Glomerular endothelial cell (primary cell): Measurements from ENCODE around the gene SNCG. TPM values are rescaled to one million over a fixed set of nuclear protein-coding genes. Genes with fewer than 3 reads are reported as not detected.
A peak's percentile ranks its signal among the peaks of the same experiment; 100 is the strongest.
"Not testable (repeated sequence)": the region's sequence is repeated elsewhere in the genome, so short reads cannot be mapped to it uniquely, and the experiment has no call there.

Source experiments
- DNase-seq: peaks from one replicate; pipeline ENCODE4 v3.0.0-alpha.2; 2011; ENCODE audit warnings: low read depth, low spot score; ENCODE audit errors: extremely low read depth
- total RNA-seq: library from RNA; depleted of rRNA; stranded (reverse); fragments of >200 nt; gene quantifications from 2 replicates; pipeline ENCODE4 v1.2.3, GENCODE V29; 2015

The SNCG gene
- total RNA-seq, 1 donor from 2014 or later, result 42.3 TPM

DNA sequence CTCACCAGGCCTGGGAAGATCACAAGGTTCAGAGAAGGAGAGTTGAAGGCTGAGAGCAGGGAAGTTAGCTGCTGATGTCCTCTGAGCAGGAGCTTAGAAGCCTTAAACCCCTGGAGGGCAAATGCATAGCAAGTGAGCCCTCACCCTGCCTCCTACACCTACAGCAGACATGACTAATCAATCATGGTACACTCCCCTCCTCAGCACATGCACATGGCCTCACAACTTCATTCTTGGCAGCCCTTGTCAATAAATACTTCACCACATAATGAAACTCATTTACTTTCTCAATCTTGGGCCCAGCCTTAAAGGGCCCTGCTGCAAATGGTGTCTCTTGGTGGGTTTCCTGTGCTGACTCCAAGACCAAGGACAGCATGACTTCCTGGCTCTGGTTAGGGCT lies 13.9 kb upstream of the SNCG start:
- no peak for DNase-seq

DNA sequence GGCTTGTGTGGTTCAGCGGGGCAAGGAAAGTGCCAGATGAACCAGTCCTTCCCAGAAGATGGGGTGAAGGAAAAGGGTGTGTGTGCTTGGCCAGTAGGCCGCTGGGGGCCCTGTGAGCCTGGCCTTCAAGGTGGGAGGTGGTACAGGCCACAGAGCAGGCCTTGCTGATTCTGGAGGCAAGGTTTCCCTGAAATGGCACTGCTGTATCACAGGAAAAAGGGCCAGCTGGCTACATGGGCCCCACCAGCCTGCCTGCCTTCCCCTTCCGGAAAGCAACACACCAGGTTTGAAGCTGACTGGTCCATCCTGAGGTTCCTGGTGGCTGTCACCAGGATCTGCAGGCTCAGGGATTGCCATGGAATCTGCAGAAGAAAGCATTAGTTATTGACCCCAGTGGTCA lies 13.5 kb upstream of the SNCG start:
- DNase-seq, result no peak

DNA sequence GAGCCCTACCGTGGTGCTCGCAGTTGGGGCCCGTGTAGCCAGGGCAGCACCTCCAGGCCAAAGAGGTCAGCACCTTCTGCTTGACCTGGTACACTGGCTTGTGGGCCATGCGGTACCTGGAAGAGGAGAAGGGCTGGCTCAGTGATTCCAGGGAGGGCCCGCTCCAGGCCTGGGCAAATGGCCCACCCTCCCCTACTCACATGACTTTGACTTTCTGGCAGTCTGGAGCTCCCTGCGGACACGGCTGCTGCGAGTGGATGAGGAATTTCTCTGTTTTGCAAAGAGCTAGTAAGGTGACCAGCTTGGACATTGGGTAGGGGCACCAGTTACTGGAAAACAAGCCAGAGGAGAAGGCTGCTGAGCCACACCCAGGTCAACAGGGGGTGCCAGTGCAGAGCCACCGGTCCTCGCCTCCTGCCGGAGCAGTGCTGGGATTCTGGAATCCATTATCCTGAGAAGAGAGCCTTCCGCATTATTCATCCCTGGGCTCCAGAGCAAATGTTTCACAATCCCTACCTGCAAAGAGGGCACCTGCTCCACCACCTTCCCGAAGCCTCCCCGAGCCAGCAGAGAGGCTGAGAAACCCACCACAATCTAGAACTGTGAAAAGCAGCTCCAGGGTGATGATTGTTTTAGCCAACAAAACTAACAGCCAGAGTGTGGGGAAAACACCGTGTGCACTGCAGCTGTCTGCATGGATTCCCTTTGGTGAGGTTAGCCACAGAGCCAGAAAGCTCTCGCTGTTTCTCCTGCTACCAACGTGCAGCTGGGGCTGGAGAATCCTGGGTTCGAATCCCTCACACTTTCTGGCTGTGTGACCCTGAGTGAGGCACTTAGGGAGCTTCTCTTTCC lies 12.8 kb upstream of the SNCG start:
- DNase-seq, result no peak

DNA sequence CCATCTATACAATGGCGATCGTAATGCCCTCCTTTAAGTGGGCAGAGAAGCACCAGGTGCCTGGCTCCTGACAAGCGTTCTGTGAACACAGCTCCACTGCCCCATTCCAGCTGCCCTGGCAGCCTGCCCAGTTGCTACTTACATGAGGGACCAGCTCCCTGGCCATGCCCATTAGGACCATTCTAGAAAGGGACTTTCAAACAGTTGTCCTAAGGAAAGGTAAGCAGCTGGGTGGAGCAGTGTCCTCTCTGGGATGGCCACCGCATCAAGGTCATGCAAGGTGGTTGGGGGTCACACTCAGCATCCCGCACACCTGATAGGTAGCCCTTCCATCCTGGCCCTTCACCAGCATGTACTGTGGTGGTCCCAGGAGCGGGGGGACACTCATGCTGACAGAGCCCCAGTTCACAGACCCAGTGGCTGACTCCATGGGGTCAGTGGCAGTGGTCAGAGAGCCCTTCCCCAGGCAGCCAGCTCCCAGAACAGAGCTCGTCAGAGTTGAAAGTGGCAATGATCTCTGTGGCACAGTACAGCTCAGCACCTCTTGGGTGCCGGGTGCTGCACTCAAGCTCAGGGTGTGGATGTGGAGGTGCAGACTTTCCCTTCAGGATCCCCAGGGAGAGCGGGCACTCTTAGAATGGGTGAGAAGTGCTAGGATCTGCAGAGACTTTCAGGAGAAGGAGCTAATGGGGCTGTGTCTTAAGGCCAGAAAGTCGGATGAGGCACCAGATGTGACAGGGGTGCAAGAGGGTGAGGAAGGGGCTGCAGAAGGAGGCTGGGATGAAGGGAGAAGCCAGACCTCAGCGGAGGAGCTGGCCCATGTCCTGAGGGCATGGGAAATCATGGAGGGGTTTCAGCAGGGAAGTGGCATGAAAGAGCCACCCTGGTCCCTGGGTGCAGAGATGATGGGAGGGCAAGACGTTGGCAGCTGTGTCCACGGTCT lies 11.9 kb upstream of the SNCG start:
- DNase-seq, result no peak

DNA sequence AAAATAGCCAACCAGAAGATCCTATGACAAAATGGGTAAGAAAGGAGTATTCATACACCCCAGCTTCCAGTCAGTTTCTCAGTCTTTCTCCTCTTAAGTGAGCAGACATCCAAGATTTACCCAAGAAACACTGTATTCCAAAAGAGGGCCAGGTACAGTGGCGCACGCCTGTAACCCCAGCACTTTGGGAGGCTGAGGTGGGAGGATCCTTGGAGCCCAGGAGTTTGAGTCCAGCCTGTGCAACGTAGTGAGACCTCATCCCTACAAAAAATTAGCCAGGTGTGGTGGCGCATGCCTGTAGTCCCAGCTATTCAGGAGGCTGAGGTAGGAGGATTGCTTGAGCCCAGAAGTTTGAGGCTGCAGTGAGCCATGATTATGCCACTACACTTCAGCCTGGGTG lies 10.6 kb upstream of the SNCG start:
- not testable (repeated sequence) for DNase-seq

DNA sequence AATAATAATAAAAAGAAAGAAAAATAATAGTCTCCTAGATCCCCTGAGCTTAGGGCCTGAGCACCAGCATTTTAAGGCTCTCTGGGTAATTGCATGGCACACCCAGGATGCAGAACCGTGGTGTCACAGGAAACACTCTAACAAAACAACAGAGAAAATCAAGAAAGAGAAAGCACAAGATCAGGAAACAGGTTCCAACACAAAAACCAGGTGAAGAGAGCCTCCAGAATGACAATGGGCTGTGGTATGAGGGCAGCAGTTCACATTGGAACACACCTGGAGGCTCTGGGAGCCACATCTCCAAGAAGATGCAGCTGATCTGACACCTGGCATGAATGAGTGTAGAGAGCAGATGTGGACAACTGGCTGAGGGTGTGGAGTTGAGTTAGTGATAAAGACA lies 8.1 kb upstream of the SNCG start:
- DNase-seq, result no peak

DNA sequence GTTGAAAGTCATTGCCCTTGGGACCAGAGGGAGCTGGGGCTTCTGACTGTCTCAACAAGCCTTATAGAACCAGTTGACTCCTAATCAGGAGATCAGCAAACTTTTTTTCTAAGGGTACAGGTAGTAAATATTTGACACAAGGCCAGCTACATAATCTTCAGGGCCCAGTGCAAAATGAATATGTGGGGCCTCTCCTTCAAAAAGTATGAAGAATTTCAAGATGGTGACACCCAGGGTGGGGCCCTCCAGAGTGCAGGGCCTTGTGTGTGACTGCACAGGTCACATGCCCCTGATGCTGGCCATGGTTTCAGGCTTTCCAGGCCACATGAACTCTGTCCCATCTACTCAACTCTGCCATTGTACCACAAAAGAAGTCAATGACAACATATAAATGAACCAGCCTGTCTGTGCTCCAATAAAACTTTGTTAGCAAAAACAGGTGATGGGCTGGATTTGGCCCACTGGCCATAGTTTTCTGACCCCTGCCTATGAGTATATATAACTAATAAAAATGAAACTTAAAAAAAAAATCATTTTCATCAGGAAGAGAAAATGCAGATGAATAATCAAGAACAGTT lies 7.1 kb upstream of the SNCG start:
- DNase-seq, result no peak

DNA sequence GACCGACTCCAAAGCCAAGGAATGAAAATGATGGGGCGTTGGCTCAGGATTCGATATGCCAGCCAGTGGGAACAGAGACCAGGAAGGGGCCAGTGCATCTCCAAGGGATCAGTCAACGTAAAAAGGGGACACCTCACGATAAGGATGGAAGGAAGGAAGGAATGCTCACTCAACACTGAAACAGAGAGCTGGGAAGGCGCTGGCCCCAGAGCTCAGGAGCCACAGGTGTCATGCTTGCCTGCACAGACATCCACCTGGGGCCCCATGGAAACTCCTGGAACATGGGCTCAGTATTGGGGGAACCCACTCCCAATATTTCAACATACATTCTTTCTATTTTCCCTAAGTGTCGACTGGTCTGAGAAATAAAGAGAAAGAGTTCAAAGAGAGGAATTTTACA lies 6.3 kb upstream of the SNCG start:
- no peak for DNase-seq

DNA sequence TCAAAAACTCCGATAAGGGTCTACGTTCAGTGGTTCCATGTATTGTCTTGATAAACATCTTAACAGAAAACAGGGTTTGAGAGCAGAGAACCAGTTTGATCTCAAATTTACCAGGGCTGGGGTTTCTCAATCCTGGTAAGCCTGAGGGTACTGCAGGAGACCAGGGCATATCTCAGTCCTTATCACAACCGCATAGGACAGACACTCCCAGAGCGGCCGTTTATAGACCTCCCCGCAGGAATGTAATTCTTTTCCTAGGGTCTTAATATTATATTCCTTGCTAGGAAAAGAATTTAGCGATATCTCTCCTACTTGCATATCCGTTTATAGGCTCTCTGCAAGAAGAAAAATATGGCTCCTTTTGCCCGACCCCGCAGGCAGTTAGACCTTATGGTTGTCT lies 5.7 kb upstream of the SNCG start:
- DNase-seq, result not testable (repeated sequence)

DNA sequence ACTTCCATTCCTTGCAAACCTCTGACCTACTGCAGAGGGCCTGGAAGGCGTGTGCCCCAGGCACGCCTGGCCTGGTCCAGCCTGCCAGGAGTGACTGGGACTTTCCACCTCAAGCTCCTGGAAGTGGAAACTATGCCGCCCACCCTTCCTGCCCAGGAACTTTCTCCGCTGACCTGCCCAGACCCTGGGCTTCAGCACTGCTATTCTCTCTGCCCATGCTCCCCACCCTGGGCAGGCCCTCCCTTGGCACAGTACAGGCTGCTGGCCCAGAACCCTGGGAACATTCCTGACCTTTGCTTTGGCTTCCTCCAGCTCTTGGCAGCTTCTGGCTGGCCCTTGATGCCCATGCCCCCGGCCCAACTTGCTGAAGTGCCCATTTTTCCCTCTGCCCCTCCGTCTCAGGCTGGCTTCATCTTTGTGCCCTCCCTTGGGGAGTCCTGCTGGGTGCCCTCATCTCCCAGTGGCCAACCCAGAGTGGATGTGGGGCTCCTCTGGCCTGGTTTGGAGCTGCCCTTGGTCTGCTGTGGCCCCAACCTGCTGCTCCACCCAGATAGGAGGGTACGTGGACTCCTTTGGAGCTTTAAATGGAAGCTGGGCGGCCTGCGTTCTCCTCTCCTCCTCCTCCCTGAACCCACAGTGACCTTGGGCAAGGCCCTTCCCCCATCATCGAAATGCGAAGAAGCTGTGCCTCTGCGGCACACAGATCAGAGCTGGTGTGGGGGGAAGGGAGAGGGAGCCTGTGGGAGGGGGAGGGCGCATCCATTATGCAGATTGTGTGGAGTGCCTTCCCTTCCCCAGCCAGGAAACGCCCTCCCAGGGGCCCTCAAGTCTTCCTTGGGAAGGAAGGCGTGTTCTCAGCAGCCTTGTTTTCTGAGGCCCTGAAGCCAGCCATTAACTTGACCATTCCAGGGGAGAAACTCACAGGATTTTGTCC lies 4.4 kb upstream of the SNCG start:
- DNase-seq, result no peak

DNA sequence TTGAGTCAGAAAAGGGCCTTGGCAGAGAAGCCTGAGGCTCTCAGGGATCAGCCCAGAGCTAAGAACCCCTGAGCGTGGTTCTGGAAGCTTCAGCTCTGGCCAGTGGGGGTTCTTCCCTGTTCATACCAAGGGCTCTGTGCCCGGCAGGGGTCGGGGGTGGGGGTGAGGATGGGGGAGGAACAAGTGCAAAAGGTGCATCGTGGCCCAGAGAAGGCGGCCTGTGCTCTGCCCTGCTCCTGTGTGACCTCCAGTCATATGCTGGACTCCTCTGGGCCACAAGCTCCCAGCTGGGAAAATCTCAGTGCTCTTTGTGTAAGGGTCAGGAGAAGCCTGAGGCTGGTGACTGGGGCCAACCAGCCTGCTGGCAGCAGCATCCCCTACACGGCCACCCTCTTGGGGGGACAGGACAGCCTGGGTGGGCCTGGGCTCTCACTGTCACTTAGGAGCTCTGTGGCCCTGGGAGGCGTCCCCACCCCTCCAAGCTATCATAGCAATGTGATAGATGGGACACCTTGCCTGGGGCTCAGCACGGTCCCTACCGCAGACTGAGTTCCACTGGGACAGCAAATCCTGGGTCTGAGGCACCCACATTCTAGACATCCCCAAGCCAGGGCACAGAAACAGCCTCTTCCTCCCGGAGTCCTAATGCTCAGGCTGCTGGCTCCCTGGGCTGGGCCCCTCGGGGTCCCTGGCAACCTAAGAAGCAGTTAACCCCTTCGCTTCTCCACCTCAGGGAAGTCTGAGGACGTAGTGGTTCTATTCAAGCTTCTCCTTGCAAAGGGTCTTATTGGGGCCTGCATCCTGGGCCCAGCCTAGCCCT lies 3.5 kb upstream of the SNCG start:
- DNase-seq, result no peak

DNA sequence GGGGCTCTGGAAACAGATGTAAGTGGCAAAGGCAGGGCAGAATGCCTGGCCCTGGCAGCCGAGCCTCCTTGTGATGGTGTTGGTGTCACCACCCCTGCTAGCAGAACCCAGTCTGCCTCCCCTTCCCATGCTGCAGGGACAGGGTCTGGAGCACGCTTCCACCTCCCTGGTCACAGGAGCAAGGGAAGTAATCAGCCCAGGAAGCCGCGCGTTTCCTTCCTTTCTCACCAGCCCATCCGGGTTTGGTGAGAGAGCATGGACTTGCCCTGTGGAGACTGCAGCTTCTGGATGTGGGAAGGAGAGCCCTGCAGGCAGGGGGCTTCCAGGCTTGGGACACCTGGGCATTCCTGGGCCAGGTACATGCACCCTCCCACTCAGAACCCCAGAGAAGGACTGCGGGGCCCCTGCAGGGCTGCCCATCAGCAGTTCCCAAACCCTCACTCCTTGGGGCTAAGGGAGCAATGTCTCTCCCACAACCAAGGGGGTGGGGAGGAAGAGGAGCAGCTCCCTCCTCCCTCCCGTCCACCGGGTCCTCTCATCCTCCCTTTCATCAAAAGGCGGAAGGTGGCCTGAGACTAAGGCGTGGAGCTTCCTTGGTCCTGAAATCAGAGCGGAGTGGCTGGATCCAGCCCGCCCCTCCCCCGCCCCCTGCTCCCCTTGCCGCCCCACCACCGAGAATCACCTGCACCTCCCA lies 2.8 kb upstream of the SNCG start:
- no peak for DNase-seq

DNA sequence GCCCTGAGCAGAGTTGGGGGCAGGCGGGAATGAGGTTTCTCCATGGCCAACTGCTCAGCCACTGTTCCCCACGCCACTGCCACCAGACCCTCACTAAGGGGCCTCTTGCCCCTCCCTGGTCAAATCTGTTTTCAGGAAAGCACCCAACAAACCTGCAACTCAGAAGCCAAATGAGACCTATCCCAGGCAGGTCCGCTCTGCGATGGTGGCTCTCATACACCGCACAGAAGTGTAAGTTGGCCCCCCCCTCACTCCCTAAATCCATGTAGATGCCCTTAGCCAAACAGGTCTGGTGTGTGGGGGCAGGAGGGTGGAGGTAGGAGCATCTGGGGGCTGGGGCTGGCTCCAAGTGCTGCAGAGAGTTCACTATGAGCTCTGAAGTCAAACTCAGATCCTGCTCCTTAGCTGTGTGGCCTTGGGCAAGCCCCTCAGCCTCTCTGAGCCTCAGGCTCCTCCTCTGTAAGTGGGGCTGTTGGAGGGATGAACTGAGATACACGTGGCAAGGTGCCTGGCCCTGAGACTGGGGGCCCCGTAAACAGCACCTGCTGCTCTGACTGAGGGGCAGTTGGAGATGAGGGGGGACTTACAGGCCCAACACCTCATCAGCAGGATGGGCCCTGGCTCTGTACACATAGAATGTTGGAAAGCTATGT lies 2.1 kb upstream of the SNCG start:
- DNase-seq, result no peak

DNA sequence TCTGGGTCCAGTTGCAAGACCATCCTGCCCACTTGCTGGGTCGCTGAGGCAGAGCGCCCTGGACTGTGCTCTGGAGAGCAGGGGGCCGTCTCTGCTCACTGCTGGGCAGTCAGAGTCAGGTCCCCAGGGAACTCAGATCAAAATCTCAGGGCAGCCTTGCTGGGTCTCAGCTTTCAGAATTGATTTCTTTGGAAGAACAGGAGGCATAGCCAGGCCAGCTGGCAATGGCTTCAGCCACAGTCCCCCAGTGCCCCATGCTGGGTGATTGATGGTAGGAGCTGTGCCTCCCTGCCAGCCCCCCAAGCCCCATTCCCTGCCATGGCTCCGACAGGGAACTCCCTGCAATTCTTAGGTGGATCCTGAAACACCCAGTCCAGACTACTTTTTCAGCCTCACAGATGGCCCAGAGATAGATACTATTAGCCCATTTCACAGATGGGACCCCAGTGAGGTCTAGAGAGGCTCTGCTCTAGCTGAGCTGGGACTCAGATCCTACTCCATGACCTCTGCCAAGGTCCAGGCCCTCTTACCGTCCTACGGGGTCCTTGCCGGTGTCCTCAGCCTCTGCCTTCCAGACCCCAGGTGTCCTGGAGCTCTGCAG lies 1.5 kb upstream of the SNCG start:
- no peak for DNase-seq

DNA sequence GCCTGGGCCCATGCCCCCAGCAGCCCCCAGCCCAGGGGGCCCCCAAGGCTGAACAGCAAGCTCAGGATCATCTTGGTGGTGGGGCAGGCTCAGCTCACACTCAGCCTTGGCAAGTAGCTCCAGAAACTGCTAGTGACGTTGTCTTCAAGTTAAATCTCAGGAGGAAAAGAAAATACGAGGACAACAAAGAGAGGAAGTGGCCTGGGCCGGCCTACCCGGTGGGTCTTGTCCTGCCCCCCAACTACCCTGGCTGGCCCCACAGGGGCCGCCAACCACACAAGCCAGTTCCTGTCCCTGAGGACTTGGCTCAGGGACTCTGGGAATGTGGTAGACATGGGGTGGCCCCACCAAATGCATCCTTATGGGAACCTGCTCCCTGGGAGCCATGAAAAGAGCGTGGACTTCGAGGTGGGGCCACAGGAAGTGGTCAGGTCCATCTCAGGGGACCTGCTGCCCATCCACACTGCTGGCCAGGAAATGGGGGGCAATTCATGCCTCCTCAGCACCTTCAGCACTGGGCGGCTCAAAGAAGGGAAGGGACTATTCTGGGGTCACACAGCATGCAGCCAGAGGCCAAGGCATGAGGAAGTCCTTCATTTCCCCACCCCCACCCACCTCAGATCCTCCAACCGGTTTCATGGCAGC lies 806 bp upstream of the SNCG start, which contains the start of gene MMRN2:
TSS of gene MMRN2 (minus strand) at position 145 of the 645 bp plus-strand sequence. CDS start at position 71, 74 bp downstream.
- peak; percentile 44 for DNase-seq

DNA sequence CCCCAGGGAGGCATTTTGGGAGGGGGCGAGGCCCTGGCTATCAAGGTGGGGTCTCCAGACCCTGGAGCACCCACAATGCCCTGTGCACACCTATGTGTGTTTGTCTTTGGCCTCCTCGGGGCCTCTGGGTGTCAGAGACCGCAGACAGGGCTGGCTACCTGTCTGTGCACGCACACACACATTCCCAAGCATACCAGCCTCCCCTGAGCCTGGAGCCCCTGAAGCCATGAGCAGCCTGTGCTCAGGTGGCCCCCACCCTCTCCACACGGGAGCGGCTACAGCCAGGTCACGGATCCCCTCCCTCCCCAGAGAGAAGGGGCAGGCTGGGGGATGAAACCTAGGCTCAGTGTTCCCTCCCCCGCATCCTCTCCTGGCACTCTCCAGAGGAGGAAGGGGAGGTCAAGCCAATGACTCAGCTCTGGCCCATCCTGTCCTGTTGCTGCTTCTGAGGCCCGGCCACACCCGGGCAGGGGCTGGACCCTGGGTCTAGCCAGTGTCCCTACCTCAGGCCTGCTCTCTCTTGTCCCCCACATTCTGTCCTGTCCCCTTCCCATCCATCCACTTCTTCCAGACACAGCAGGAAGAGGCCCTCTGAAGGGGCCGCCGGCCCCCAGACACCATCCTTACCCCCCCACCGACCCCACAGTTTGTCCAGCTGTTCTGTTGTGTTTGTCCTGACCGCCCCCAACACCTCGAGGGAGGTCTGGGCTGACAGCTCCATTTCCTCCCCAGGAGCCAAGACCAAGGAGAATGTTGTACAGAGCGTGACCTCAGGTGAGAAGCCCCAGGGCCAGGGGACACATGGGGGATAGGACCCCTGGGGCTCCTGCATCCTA lies 720 bp downstream of the SNCG start:
- no peak for DNase-seq

DNA sequence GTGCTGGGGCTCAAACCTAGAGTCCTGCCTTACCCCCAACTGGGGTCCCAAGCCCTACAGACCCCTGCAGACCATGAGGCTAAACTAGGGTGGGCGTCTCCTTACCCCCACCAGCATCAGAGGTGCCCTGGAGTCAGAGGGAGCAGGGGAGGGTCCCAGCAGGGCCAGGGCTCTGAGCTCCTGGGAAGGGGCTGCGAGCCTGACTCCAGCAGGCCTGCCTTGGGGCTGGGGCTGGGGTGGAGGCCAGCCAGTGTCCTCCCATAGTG lies 1.3 kb downstream of the SNCG start:
- DNase-seq, result no peak
